ENCODE results near the gene TENM4.

DNA sequence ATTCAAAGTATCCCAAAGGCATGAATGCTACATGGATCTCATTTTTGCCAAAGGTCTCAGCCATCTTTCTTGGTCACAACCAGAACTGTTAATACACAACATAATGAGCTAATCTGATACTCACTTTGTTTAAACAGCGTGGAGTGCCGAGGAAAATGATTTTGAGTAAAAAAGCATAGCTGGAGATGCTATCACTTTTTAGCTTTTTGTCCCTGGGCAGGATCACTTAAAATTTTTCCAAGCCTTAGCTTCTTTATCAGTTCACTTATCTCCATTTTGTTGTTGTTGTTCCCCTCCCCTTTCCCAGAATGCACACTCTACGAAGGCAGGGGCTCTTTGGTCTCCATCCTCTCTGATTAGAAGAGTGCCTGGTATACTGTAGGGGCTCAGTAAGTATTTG lies 636.8 kb downstream of the TENM4 start:
- TF ChIP-seq TAF1 (IDR thresholded peaks at IDR 0.05; ENCODE audit: borderline replicate concordance, insufficient read depth, low read length) (no peak), POLR2AphosphoS5 (IDR thresholded peaks at IDR 0.05; ENCODE audit: low read depth, low read length) (no peak)
- TF ChIP-seq, protein P1, sequence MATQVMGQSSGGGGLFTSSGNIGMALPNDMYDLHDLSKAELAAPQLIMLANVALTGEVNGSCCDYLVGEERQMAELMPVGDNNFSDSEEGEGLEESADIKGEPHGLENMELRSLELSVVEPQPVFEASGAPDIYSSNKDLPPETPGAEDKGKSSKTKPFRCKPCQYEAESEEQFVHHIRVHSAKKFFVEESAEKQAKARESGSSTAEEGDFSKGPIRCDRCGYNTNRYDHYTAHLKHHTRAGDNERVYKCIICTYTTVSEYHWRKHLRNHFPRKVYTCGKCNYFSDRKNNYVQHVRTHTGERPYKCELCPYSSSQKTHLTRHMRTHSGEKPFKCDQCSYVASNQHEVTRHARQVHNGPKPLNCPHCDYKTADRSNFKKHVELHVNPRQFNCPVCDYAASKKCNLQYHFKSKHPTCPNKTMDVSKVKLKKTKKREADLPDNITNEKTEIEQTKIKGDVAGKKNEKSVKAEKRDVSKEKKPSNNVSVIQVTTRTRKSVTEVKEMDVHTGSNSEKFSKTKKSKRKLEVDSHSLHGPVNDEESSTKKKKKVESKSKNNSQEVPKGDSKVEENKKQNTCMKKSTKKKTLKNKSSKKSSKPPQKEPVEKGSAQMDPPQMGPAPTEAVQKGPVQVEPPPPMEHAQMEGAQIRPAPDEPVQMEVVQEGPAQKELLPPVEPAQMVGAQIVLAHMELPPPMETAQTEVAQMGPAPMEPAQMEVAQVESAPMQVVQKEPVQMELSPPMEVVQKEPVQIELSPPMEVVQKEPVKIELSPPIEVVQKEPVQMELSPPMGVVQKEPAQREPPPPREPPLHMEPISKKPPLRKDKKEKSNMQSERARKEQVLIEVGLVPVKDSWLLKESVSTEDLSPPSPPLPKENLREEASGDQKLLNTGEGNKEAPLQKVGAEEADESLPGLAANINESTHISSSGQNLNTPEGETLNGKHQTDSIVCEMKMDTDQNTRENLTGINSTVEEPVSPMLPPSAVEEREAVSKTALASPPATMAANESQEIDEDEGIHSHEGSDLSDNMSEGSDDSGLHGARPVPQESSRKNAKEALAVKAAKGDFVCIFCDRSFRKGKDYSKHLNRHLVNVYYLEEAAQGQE (IDR thresholded peaks at IDR 0.05; ENCODE audit: insufficient read depth in 1 of 2, low read depth in 2 of 2, low read length in 2 of 2) = no peak
